ENCODE data around the gene SLC6A13.

GRCh38 chr12:206746-207440 is 55.7 kb downstream of the SLC6A13 start:
- TF ChIP-seq CTCF (IDR thresholded peaks at IDR 0.05) (no peak), POLR2A (IDR thresholded peaks at IDR 0.05) (no peak)

Data from Peyer's patch (tissue), 4 donors.